Measurements from ENCODE around the gene MTIF3.
"Not testable (repeated sequence)": the region's sequence is repeated elsewhere in the genome, so short reads cannot be mapped to it uniquely, and the experiment has no call there.

DNA sequence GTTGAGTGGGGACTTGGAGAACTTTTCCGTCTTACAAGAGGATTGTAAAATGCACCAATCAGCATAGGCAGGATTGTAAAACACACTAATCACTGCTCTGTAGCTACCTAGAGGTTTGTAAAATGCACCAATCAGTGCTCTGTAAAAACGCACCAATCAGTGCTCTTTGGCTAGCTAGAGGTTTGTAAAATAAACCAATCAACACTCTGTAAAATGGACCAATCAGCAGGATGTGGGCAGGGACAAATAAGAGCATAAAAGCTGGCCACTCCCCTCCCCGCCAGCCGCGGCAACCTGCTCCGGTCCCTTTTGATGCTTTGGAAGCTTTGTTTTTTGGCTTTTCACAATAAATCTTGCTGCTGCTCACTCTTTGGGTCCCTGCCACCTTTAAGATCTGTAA is 50.0 kb downstream of the MTIF3 start:
- TF ChIP-seq TAF1 (IDR thresholded peaks at IDR 0.05; ENCODE audit: low read depth, low read length); POLR2A (IDR thresholded peaks at IDR 0.05; ENCODE audit: low read depth, low read length); POLR2AphosphoS5 (IDR thresholded peaks at IDR 0.05; ENCODE audit: low read depth, low read length); SPI1 (IDR thresholded peaks at IDR 0.05; ENCODE audit: low read depth, low read length); PAX5 (IDR thresholded peaks at IDR 0.05; ENCODE audit: insufficient read depth, low read length, severe bottlenecking): not testable (repeated sequence)
